Activated CD4-positive, alpha-beta T cell treated with anti-CD3 and anti-CD28 coated beads for 36 hours (primary cell): Measurements from ENCODE around the gene NPIPA1. TPM values are rescaled to one million over a fixed set of nuclear protein-coding genes. Genes with fewer than 3 reads are reported as not detected.
"Not testable (repeated sequence)": the region's sequence is repeated elsewhere in the genome, so short reads cannot be mapped to it uniquely, and the experiment has no call there.

Source experiments
- ATAC-seq: fragments of 200-7000 bp; cut with Tn5 transposase; one replicate; pipeline ENCODE4 v1.10.0; 2021; ENCODE audit warnings: mild to moderate bottlenecking, moderate library complexity
- CTCF ChIA-PET: fragments of 350-600 bp; sonication (Branson Sonifier 250); formaldehyde crosslinking; loops from one replicate; lab custom pipeline; 2021; ENCODE audit warnings: antibody characterized with exemption; lab: Charles Lee
- POLR2A ChIA-PET: fragments of 350-600 bp; sonication (Branson Sonifier 250); formaldehyde crosslinking; loops from one replicate; lab custom pipeline; 2021; ENCODE audit warnings: antibody characterized with exemption, inconsistent platforms; lab: Charles Lee
- DNase-seq: peaks from one replicate; pipeline ENCODE4 v3.0.0-alpha.2; 2020
- H3K27ac Mint-ChIP-seq: one replicate; pipeline ENCODE4 v1.8.0; 2021; ENCODE audit warnings: mixed read lengths
- H3K27me3 Mint-ChIP-seq: one replicate; pipeline ENCODE4 v1.8.0; 2021; ENCODE audit warnings: mixed read lengths
- H3K36me3 Mint-ChIP-seq: one replicate; pipeline ENCODE4 v1.8.0; 2021; ENCODE audit warnings: low read depth, mixed read lengths
- H3K4me1 Mint-ChIP-seq: one replicate; pipeline ENCODE4 v1.8.0; 2021; ENCODE audit warnings: mixed read lengths
- H3K4me3 Mint-ChIP-seq: one replicate; pipeline ENCODE4 v1.8.0; 2021; ENCODE audit warnings: mild to moderate bottlenecking, moderate library complexity, mixed read lengths
- H3K9me3 Mint-ChIP-seq: one replicate; pipeline ENCODE4 v1.8.0; 2021; ENCODE audit warnings: low read depth, mixed read lengths
- intact Hi-C, 2 experiments: fragments of 100-400 bp; cut with DNase I in 1 of 2; cut with micrococcal nuclease in 1 of 2; formaldehyde crosslinking; loops; one replicate each; pipeline versions ENCODE4 v1.14.2 to v1.15.1; 2022 to 2024; cut with DNase I, micrococcal nuclease
- total RNA-seq, 2 experiments: library from RNA; stranded (reverse); gene quantifications; one replicate each; pipeline ENCODE4 v1.2.3, GENCODE V29; 2021

Gene NPIPA1
- total RNA-seq, 2 experiments from 2014 or later: 90.4 to 99.1 TPM

DNA sequence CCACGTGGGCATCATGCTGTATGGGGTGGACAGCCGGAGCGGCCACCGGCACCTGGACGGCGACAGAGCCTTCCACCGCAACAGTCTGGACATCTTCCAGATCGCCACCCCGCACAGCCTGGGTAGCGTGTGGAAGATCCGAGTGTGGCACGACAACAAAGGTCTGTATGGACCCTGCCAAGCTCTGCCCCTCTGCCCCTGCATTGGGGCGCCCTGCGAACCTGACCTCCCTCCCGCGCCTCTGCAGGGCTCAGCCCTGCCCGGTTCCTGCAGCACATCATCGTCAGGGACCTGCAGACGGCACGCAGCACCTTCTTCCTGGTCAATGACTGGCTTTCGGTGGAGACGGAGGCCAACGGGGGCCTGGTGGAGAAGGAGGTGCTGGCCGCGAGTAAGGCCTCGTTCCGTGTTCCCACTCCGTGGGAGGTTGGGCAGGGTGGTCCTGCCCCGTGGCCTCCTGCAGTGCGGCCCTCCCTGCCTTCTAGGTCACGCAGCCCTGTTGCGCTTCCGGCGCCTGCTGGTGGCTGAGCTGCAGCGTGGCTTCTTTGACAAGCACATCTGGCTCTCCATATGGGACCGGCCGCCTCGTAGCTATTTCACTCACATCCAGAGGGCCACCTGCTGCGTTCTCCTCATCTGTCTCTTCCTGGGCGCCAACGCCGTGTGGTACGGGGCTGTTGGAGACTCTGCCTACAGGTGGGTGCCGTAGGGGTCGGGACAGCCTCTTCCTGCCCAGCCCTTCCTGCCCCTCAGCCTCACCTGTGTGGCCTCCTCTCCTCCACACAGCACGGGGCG lies 4.5 kb upstream of the NPIPA1 start:
- CTCF ChIA-PET, H3K27me3 Mint-ChIP-seq, ATAC-seq, H3K4me3 Mint-ChIP-seq, DNase-seq, H3K36me3 Mint-ChIP-seq, POLR2A ChIA-PET, H3K27ac Mint-ChIP-seq, intact Hi-C loops, H3K9me3 Mint-ChIP-seq, H3K4me1 Mint-ChIP-seq: not testable (repeated sequence)

- intact Hi-C loops: not testable (repeated sequence)
These were observed 751 bp downstream of the NPIPA1 start for GRCh38 chr16:14937994-14938393.

GRCh38 chr16:14942686-14943085 lies 5.4 kb downstream of the NPIPA1 start:
- H3K36me3 Mint-ChIP-seq, POLR2A ChIA-PET, H3K27me3 Mint-ChIP-seq, H3K4me3 Mint-ChIP-seq, intact Hi-C loops, H3K4me1 Mint-ChIP-seq, DNase-seq, H3K27ac Mint-ChIP-seq, H3K9me3 Mint-ChIP-seq, CTCF ChIA-PET, ATAC-seq: not testable (repeated sequence)

More at GRCh38 chr16:14937994-14938393, 751 bp downstream of the NPIPA1 start:
- H3K27me3 Mint-ChIP-seq, H3K9me3 Mint-ChIP-seq, H3K4me1 Mint-ChIP-seq, POLR2A ChIA-PET, H3K4me3 Mint-ChIP-seq, H3K36me3 Mint-ChIP-seq, H3K27ac Mint-ChIP-seq, DNase-seq, CTCF ChIA-PET, ATAC-seq: not testable (repeated sequence)

GRCh38 chr16:14955546-14956231 lies 18.4 kb downstream of the NPIPA1 start:
- Mint-ChIP-seq H3K4me3 (no peak overlapping the region), H3K9me3 (no peaks in the 10 kb centered on the region), H3K27me3 (no peaks in the 10 kb centered on the region), H3K27ac (no peak overlapping the region), H3K36me3 (no peaks in the 10 kb centered on the region), H3K4me1 (no peaks in the 10 kb centered on the region)
- POLR2A ChIA-PET: no interaction called here
- ATAC-seq (no peak), DNase-seq (no peak)
- intact Hi-C loops: no loop called here
- CTCF ChIA-PET: no interaction called here

GRCh38 chr16:14957576-14958322 lies 20.5 kb downstream of the NPIPA1 start:
- no peaks in the 10 kb centered on the region for H3K36me3 Mint-ChIP-seq
- H3K9me3 Mint-ChIP-seq: no peaks in the 10 kb centered on the region
- ChIA-PET POLR2A (no interaction called here), CTCF (no interaction called here)
- no peaks in the 10 kb centered on the region for H3K27me3 Mint-ChIP-seq
- no peak for ATAC-seq
- intact Hi-C loops: no loop called here
- no peak for DNase-seq
- no peaks in the 10 kb centered on the region for H3K4me1 Mint-ChIP-seq
- H3K27ac Mint-ChIP-seq: no peak overlapping the region
- H3K4me3 Mint-ChIP-seq: no peak overlapping the region

DNA sequence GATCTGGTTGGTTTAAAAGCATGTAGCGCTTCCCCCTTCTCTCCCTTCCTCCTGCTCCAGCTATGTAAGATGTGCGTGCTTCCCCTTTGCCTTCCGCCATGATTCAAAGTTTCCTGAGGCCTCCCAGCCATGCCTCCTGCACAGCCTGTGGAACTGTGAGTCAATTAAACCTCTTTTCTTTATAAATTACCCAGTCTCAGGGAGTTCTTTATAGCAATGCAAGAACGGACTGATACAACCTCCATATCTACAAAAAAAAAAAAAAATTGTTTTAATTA lies 21.0 kb downstream of the NPIPA1 start:
- Mint-ChIP-seq H3K27ac (no peak overlapping the region), H3K27me3 (peaks cover 2% of the 10 kb centered on the region), H3K9me3 (no peaks in the 10 kb centered on the region), H3K36me3 (no peaks in the 10 kb centered on the region), H3K4me3 (no peak overlapping the region), H3K4me1 (no peaks in the 10 kb centered on the region)
- ATAC-seq: no peak
- intact Hi-C loops: no loop called here
- ChIA-PET CTCF (no interaction called here), POLR2A (no interaction called here)
- DNase-seq: no peak

DNA sequence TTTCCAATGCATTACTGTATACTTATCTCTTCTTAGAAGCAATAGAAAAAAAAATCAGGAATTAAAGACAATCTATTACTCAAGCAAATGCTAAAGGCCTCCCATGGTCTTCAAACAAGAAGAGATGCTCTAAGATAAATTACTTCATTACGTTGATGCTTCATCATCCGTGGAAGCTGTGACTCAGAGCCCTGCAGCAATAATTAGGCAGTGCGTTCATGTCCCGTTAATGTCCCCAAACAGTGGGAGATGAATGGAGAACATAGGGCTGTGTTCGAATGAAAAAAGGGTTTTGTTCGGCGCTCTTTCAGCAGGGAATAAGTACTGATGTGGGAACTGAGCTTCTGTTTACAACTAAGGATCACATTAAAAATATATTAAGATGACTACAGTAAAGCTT lies 21.7 kb downstream of the NPIPA1 start:
- no peak overlapping the region for H3K4me3 Mint-ChIP-seq
- ChIA-PET POLR2A (no interaction called here), CTCF (interaction anchor here (0.6 kb wide), 2 partner anchors 46 to 82 kb away, joined by 3 read pairs; no protein-coding TSS in a partner anchor)
- peaks cover 4% of the 10 kb centered on the region for H3K27me3 Mint-ChIP-seq
- H3K27ac Mint-ChIP-seq: no peak overlapping the region
- intact Hi-C loops: no loop called here
- H3K36me3 Mint-ChIP-seq: no peaks in the 10 kb centered on the region
- ATAC-seq (no peak), DNase-seq (no peak)
- H3K9me3 Mint-ChIP-seq: no peaks in the 10 kb centered on the region
- no peaks in the 10 kb centered on the region for H3K4me1 Mint-ChIP-seq

- H3K4me3 Mint-ChIP-seq: no peak overlapping the region
- DNase-seq (no peak), ATAC-seq (no peak)
- intact Hi-C loops: no loop called here
- H3K36me3 Mint-ChIP-seq: no peaks in the 10 kb centered on the region
- CTCF ChIA-PET: no interaction called here
- no peaks in the 10 kb centered on the region for H3K4me1 Mint-ChIP-seq
- H3K9me3 Mint-ChIP-seq: no peaks in the 10 kb centered on the region
- no peak overlapping the region for H3K27ac Mint-ChIP-seq
- peaks cover 4% of the 10 kb centered on the region for H3K27me3 Mint-ChIP-seq
- POLR2A ChIA-PET: no interaction called here
These were observed 24.4 kb downstream of the NPIPA1 start for GRCh38 chr16:14961405-14962186.

- ATAC-seq: no peak
- no peaks in the 10 kb centered on the region for H3K4me1 Mint-ChIP-seq
- no peak overlapping the region for H3K4me3 Mint-ChIP-seq
- H3K9me3 Mint-ChIP-seq: no peaks in the 10 kb centered on the region
- no peaks in the 10 kb centered on the region for H3K36me3 Mint-ChIP-seq
- no peak for DNase-seq
- intact Hi-C loops: no loop called here
- CTCF ChIA-PET: interaction anchor here (1.1 kb wide), 1 partner anchor 40 kb away, joined by 3 read pairs; no protein-coding TSS in a partner anchor
- peaks cover 4% of the 10 kb centered on the region for H3K27me3 Mint-ChIP-seq
- POLR2A ChIA-PET: no interaction called here
- H3K27ac Mint-ChIP-seq: no peak overlapping the region
These were observed 26.3 kb downstream of the NPIPA1 start for GRCh38 chr16:14963281-14964173.

GRCh38 chr16:14965328-14965727 lies 28.1 kb downstream of the NPIPA1 start:
- ATAC-seq: no peak
- CTCF ChIA-PET: no interaction called here
- no peak overlapping the region for H3K27ac Mint-ChIP-seq

More at GRCh38 chr16:14965328-14965727, 28.1 kb downstream of the NPIPA1 start:
- intact Hi-C loops: no loop called here
- POLR2A ChIA-PET: no interaction called here
- H3K4me3 Mint-ChIP-seq: no peak overlapping the region
- H3K36me3 Mint-ChIP-seq: no peaks in the 10 kb centered on the region
- H3K27me3 Mint-ChIP-seq: peaks cover 4% of the 10 kb centered on the region
- DNase-seq: no peak
- H3K4me1 Mint-ChIP-seq: no peaks in the 10 kb centered on the region
- H3K9me3 Mint-ChIP-seq: no peaks in the 10 kb centered on the region
